HG03460 (cell line): ENCODE measurements around the gene CHAT.
"Not testable (repeated sequence)": the region's sequence is repeated elsewhere in the genome, so short reads cannot be mapped to it uniquely, and the experiment has no call there.

Experiments used
- ATAC-seq: cut with Tn5 transposase; IDR thresholded peaks from one replicate; pipeline ENCODE4 v1.9.1; 2021; ENCODE audit not compliant: unreplicated experiment

Gene CHAT

GRCh38 chr10:49682449-49682848 is 68.6 kb downstream of the CHAT start:
- ATAC-seq: not testable (repeated sequence)

- ATAC-seq: no peak
These were observed 69.0 kb downstream of the CHAT start for GRCh38 chr10:49682879-49683278.

DNA sequence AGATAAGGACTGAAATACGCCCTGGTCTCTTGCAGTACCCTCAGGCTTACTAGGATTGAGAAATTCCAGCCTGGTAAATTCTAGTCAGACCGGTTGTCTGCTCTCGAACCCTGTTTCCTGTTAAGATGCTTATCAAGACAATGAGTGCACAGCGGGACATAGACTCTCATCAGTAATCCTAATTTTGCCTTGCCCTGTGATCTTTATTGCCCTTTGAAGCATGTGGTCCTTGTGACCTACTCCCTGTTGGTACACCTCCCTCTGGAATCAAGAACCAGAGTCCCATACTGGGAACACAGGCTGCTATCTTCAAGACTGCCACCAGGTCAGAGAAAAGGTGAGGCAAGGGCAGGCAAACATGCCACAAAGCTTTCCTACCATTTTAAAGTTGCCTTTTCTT is 72.8 kb downstream of the CHAT start:
- no peak for ATAC-seq

DNA sequence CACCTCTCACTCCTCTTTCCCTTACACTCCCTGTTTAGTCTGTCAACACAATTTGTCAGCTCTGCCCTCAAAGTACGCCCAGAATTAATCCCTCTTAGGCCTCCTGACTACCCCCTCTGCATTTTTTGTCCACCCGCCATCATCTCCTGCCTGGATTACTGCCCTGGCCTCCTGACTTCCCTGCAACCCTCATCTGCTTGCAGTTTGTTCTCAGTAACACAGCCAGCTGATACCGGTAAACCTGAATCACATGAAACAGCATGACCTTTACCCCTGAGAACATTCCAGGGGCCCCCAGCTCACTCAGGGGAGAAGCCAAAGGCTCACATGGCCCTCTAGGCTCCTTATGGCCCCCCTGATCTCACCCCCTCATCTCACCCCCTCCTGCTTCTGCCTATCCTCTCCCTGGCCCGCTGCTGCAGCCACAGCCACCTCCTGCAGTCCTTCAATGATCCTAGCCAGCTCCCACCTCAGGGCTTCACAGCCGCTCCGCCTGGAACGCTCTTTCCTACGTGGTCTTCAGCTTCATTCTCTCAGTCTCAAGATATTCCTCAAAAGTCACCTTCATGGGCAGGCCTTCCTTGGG is 74.5 kb downstream of the CHAT start:
- ATAC-seq: no peak

DNA sequence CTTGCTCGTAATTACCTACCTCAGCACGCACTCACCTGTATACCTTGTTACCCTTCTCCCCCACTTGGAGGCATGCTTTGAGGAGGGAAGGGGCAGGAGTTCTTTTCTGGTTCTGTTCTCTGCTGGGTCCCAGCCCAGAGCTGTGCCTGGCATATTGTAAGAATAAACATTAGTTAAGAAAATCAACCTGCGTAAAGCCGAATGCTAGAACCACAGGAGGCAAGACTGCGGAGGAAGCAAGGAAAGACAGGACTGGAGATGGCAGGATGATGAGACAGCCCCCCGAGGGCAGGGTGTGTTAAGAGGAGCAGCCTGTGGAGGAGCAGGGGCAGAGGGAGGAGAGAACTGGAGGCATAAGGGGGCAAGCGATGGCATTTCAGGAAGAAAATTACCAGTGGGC is 75.1 kb downstream of the CHAT start:
- ATAC-seq: no peak

DNA sequence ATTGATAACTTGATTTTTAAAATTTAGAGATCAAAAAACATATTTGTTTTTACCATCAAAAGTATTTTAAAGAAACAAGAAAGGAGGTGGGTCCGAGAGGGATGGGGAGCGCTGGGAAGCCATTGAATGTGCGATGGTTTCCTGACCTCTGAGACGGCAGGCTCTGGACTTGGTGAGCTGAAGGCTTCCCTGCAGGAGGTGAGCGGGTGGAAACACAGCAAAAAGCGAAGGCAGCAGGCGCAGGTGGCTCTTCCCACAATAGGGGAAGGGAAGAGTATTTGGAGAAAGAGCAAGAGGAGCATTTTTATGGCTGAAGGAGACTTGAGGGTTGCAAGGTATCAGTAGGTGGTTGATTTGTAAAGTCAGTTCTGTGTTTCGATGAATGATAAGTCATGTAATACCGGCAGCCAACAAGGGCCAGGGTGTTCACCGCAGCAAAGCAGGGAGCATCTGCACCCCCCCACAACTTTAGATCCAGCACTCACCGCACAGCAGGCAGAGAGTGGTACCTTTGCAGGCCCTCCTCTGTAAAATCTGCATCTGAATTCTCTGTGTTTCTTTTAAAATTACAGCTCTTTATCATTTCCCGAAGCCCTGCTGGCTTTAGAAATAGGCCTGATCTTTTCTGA is 76.2 kb downstream of the CHAT start:
- ATAC-seq: no peak

GRCh38 chr10:49690698-49691356 is 77.0 kb downstream of the CHAT start:
- no peak for ATAC-seq

GRCh38 chr10:49691588-49691987 is 77.8 kb downstream of the CHAT start:
- no peak for ATAC-seq

GRCh38 chr10:49694466-49694865 is 80.6 kb downstream of the CHAT start:
- ATAC-seq: no peak

- no peak for ATAC-seq
These were observed 82.5 kb downstream of the CHAT start for GRCh38 chr10:49696311-49696710.

DNA sequence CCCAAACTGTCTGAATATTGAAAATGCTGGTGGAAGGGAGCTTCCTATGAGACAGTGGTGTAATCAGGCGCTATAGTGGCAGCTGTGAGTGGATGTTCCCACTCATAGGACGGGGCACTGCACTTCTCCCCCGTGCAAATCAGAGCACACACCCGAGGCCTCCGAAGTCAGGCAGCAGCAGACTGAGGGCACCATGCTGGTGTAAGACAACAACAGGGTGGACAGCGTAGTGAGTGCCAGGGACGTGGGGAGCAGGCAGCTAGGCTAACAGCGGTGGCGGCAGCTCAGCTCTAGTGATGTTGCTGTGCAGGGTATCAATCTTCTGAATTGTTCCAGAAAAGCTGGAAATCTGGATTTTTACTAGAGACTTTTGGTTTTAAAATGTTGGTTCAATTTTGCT is 84.8 kb downstream of the CHAT start:
- ATAC-seq: no peak

GRCh38 chr10:49700211-49700610 is 86.4 kb downstream of the CHAT start:
- no peak for ATAC-seq

DNA sequence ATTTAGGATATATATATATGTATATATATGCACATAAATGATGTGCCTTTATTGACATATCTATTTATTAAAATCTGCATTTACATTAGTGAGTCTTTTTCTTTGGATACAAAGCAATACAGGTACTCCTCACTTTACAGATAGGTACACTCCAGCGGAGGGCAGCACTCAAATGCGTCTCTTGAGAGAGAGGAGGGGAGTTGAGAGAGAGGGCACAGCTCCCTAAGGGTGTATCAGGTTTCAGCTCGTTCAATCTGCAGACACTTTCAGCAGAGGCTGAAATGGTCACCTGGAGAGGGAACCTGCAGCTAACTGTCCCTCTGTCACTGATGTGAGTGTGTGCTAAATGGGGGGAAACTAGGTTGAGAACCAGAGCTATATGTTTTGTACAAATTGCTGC is 87.2 kb downstream of the CHAT start:
- no peak for ATAC-seq

- ATAC-seq: no peak
These were observed 93.7 kb downstream of the CHAT start for GRCh38 chr10:49707585-49707984.

DNA sequence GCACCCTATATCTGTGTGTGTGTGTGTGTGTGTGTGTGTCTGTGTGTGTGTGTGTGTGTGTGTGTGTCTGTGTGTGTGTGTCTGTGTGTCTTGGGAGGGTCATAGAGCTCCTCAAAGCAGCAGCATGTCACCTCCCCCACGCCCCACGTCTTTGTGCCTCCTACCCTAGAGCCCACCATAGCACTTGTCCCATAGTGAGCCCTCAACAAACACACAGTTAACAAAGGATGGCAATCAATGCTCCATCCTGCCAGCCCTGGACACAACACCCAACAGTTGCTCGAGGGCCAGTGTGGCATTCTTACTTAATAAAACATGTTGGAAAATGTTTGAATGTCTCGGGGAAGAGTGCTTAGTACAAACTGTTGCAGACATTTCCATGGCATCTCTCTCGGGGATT is 96.1 kb downstream of the CHAT start:
- ATAC-seq: no peak

DNA sequence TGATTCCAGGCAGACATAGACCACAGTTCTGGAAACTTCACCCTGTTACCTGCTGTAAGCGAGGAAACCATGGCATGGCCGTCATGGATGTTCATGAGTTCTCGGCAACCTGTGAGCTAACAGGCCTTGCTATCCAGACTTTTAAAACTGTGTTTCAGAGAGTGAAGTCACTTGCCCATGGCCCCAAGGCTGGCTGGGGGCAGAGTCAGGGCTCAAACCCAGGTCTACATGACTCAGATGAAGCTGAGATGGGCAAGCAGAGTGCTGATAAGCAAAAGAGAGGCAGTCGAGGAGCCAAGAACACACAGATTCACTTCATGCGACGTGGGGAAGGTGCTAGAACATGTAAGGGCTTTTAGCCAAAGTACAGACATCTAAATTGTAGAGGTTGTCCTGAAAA is 97.1 kb downstream of the CHAT start:
- ATAC-seq: no peak

DNA sequence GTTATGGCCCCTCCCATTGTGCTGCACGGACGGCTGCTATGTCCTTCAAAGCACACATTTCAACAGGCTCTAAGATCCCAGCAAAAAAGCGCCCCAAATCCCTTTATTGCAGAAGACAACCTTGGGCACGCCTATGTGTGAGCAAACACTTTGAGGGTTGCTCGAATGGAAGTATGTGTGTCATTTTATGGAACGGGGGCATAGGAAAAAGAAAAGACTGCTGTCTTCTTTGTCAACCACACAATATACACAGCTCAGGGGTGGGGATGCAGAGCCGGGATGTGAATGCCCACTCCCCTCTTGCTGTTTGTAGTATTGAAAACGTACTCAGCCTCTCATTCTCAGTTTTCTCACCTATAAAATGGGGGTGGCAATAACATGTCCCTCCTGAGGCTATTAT is 97.6 kb downstream of the CHAT start:
- no peak for ATAC-seq

- no peak for ATAC-seq
These were observed 99.4 kb downstream of the CHAT start for GRCh38 chr10:49713266-49713665.
